CD4-positive, alpha-beta T cell treated with Interleukin-2 at 100 ng/mL for 4 hours (primary cell): ENCODE data around the gene TBKBP1.
"Not testable (repeated sequence)": the region's sequence is repeated elsewhere in the genome, so short reads cannot be mapped to it uniquely, and the experiment has no call there.

Source experiments
- DNase-seq: peaks from one replicate; pipeline ENCODE4 v3.0.0-alpha.2; 2020; ENCODE audit warnings: low spot score

The TBKBP1 gene

DNA sequence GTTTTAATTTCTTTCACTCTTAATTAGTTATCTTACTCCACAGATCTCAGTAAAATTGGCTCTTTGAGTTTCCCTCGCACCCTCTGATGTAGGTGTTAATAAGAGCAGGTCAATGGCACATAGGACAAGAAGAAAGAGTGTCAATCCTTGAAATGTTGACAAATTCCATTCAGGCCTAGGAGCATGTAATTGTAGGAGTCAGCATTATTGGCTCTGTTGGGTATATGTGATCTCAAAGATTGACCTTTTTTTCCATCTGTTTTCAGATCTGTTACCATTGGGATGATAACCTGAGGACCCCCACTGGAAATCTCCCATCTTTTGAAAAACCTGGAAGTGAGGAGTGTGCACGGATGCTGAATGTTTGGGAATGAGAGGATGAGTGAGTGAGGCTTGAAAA is 11.8 kb upstream of the TBKBP1 start:
- DNase-seq = no peak

DNA sequence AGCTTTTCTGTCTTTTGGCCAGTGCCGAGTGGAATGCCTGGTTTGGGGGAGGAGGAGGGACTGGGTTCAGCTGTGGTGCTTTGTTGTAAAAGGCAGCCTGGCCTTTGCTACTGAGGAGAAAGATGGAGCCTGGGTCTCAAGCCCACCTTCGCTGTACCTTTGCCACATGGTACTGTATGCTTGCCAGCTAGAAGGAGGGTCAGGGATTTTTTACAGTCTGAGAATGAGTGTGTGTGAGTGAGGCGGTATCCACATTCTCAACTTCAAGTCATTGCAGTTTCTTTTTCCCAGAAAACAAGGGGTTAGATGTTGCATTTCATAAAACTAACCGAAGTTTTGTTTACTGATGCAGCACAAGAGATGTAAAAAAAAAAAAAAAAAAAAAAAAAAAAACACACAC is 11.2 kb upstream of the TBKBP1 start:
- not testable (repeated sequence) for DNase-seq

DNA sequence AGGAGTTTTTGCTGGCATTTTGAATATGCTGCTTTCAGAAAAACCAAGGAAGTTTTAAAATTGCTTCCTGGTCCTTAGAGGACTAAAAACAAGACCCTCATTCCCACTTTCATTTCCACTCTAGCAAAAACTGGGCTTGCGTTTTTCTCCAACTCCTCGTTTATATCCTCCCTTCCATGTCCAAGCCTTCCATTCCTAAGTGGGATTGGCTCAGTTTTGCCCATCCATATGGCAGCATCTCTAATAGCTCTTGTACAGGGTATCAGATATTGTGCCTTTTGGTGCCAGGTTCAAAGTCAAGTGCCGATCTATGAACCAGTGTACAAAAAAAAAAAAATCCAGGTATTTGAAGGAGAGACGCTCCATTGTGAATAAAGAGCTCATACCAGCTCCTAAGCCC is 9.9 kb upstream of the TBKBP1 start:
- no peak for DNase-seq

DNA sequence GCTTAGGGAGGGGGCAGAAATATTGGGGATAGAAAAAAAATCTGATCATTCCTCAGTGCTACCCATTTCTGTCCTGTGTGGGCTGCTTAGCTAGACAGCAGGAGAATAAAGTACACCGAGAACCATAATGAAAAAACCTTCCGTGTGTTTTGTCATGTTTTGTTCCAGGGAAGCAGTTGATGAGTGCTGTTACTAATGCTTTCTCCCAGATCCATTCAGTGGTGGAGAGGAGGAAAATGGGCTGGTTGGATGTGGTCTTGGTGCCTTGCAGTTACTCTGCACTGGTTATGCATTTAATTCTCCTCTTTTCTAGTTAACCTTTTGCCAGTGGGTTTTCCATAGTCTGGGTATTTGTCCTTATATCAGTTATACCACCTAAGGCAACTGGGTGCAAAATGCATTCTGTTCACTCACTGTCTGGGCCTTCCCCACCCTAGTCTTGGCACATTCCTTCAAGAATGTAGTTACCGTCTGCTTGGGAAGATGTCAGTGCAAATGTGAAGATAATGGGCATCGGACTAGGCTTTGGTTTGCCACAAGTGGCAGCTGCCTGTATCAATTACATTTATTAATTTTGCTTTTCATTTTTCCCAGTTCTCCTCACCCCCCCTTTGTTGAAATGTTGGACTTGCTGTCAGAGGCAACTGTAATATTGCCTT is 9.3 kb upstream of the TBKBP1 start:
- DNase-seq = no peak

DNA sequence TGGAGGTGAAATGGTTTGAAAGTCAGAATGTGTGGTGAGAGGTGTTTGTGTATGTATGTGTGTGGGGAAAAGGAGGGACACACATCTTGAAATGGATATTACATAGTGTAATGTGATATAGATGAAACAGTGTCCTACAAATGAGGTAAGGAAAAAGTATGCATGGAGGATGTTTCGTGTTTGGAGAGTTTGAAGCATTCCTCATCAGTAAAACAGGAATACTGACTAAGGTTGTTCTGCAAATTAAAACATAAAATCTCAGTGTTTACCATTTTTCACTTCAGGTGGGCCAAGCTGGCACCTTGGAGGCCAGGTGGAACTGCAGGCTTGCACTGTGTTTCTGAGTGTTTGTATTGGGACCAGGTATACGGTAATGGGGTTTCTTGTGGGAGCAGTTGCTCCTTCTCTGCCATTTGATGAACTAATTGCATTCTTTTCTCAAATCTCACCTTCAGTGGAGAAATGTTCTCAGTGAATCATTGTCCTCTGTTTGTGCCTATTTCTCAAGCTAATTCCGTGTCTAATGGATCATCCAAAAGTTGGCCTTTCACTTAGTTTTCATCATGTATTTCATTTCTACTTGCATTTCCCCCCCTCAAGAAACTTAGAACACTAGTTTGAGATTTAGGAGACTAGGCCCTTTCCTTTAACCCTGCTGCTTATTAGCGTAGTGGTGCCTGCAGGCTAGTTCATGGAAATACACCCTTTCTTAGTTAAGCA is 8.2 kb upstream of the TBKBP1 start:
- DNase-seq = no peak

DNA sequence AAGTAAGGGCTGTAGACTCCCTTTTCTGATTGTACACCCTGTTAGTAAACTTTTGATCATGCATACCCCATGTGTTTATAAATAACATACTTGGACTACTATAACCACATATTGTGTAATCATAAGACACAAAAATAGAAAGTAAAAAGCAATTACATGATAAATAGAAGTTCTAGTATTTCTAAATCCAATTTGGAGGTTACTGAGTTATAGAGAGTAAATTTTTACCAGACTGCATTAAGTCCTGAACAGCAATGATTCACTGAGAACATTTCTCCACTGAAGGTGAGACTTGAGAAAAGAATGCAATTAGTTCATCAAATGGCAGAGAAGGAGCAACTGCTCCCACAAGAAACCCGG is 7.7 kb upstream of the TBKBP1 start:
- no peak for DNase-seq

DNA sequence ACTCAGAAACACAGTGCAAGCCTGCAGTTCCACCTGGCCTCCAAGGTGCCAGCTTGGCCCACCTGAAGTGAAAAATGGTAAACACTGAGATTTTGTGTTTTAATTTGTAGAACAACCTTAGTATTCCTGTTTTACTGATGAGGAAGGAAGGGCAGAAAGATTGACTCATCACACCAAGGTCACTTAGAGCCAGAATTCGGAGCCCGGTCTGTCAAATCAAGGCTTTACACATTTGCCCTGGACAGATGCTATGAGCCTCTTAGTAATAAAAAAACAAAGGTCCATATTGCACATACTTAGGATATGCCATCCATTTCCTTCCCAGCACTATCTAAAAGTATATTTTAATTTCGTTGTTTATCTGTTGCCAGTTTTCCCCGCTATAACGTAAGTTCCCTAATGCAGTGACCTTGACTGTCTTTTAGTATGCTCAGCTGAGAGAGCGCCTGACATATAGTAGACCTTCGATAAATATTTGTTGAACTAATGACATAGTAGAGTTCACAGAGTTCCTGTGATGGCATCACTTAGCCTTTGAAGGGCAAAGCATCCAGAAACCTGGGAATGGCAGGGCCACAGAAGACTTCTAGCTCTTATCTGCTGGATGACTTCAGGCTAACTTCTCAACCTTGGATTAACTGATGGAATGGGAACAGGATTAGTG is 7.2 kb upstream of the TBKBP1 start:
- no peak for DNase-seq

DNA sequence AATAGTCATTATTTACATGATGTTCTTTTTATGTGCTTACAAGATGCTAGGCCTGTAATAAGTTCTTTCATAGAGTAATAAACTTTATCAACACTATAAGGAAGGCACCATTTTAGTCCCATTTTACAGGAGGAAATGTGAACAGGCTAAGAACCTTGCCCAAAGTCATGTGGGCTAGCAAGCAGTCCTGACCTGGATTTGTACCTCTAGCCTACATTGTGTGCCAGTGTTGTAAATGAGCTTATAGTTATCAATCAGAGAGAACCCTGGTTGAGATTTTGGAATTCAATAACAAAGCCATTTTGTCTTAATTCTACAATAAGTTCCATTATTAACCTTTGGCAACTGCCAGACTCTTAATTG is 6.7 kb upstream of the TBKBP1 start:
- DNase-seq = no peak

DNA sequence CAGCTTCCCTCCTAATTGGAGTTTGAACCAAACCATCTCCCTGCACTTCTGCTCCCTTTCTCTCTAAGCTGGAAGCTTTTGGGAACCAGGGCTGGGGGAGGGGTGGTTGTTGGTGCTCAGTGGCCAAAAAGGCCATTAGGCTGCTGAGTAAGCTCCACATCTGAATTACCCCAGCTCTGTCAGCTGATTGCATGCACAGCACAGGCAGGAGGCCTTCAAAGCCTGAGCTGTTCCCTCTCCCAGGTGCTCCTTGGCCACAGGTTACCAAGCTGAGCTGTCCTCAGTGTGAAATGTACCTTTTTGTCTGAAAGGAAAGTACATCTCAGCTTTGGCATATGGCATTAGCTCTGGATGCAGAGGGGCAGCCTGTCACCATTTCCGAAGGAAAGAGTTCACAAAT is 6.2 kb upstream of the TBKBP1 start:
- DNase-seq = no peak

DNA sequence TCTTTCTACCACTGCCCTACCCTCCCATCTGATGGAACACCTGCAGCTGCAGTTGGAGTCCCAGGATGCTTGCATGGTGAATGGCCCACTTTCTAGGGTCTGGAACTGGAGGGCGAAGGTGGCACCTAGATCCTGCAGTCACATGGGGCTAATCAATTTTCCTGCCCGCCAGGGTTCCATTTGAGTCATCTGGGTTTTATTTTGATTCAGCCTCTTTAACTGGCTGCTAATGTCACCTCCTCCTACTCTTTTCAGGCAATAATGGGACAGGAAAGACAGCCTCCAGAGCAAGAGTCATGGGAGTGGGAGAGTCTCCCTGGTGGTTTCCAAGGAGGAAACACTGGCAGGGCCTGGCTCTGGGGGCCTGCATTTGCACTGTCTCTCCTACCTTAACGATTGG is 3.8 kb upstream of the TBKBP1 start:
- no peak for DNase-seq

DNA sequence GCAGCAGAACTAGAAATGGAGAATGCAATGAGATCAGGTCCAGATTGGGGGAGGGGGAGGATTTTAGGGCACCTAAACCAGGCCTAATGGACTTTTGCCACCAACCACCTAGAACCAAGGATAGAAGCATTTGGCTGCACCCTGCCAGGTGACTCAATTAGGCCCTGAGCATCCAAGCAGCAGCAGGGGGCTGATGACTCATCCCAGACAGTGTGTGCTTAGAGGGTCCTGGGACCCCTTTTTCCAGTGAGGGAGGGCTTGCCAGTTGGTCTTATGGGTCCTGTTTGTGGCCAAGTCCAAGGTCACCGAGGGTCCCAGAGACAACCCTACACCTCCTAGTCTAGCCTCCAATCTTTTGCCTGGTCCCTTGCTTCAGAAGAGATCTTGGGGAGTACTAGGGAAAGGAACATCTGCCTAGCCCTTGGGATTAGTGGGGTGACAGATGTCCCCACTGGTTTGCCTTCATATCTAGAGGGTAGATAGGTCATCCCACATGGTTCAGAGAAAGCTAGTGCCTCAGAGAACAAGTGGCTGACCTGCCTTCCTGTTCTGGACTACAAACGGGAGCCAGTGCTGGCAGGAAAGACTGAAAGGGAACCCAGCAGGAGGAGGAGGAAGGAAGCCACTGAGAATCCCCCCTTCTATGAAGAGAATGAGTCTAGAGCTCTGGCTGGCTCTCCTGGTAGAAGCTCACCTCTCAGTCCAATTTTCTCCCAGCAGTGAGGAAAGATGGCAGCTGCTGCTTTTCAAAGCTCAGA is 1.6 kb upstream of the TBKBP1 start:
- DNase-seq = no peak

DNA sequence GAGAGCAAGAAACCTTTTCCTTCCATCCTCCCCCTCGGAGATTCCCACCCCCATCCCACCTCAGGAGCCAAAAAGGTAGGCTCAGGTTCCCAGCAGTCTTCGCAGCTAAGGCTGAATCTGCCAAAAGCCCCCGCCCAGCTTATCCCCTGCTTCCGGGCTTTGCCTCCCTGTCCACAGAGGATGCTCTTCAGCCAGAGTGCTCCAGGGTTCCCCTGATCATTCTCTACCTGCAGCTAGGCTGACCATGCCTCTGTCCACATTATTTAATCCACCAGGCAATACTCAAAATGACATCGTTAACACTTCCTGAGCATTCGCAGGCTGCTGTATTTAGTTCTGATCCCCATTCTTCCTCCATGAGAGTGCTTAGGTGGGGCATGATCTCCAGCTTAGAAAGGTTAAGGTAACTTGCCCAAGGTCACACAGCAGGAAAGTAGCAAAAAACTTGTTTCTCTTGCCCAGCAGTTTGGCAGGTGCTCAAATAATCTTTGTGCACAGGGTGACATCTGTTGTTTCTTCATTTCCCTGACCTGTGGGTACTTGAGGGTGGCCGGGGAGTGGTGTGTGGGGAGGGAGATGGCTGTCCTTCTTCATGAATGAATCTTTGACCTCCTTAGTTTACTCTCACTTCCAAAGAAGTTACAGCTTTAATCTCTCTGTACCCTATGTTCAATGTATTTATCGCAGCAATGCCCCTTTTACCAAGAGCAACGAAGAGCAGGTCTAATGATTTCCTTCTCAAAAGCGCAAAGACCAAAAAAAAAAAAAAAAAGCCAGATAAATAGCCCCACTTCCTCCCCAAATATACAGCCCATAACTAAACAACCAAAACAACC is 848 bp upstream of the TBKBP1 start:
- DNase-seq = no peak

DNA sequence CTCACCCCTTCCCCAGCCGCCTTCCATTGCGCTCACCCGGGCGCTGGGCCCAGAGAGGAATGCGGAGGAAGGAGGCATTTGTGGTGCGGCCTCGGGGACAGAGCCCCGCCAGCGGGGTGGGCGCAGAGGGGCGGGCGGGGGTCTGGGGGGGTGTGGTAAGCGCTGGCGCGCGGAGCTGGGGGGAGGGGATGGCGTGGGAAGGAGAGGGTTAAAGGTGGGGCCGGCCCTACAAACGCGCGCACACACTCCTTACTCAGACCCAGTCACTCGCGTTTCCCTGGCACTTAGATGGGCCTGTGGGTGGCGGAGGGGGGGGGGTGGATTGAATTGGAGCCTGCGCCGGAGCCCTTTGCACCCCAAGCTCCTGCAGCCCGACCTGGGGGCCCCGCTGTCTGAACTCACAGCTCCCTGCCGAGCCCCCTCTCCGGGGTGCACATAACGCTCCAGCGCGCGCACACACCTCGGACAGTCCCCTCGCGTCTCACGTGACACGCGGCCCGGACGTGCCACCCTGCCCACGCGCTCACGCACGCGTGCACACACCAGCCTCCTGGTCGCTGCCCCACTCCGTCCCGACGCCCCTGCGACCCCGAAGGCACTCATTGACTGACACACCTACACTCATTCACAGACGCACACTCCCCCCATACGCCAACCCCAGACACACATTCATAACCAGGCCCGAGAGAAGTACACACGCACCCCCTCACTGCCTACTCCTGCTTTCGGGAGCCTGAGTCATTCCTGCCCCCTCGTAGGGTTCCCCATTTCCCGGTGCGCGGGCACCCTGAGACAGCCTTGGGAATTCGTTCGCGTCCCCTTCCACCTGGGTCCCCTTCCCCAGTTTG is 844 bp downstream of the TBKBP1 start:
- peak; percentile 52 for DNase-seq

DNA sequence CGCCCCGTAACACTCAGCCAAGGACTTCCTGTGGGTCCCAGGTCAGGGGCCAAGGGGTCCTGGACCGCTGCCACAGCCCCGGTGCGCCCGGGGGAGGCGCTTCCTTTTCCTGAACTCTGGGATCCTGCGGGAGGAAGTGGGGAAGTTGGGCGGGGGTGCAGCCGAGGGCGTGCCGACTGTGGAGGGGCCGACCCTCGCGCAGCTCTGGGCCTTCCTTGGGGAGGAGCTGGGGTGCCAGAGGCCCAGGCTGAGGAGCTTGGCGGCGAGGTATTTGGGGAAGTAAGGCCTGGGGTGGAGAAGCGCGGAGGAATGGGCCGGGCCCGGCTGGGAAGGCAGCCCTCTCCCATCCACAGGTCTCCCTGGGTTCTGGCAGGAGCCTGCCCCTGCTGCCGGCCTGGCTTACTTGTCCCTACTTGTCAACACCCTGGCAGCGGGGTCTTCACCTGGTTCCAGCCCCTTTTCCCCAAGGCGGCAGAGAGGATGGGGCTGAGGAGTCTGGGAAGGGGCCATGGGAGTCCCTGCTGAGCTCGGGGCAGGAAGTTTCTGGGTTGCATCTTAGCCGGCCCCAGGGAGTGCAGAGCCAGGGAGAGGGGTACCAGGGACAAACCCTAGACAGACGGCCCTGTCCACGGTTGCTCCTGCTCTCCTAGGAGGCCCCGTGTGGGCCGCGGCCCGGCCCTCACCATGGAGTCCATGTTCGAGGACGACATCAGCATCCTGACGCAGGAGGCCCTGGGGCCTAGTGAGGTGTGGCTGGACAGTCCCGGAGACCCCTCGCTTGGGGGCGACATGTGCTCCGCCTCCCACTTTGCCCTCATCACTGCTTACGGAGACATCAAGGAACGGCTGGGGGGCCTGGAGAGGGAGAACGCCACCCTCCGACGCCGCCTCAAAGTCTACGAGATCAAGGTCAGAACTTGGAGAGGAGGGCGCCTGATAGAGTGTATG is 1.7 kb downstream of the TBKBP1 start:
- DNase-seq = no peak

DNA sequence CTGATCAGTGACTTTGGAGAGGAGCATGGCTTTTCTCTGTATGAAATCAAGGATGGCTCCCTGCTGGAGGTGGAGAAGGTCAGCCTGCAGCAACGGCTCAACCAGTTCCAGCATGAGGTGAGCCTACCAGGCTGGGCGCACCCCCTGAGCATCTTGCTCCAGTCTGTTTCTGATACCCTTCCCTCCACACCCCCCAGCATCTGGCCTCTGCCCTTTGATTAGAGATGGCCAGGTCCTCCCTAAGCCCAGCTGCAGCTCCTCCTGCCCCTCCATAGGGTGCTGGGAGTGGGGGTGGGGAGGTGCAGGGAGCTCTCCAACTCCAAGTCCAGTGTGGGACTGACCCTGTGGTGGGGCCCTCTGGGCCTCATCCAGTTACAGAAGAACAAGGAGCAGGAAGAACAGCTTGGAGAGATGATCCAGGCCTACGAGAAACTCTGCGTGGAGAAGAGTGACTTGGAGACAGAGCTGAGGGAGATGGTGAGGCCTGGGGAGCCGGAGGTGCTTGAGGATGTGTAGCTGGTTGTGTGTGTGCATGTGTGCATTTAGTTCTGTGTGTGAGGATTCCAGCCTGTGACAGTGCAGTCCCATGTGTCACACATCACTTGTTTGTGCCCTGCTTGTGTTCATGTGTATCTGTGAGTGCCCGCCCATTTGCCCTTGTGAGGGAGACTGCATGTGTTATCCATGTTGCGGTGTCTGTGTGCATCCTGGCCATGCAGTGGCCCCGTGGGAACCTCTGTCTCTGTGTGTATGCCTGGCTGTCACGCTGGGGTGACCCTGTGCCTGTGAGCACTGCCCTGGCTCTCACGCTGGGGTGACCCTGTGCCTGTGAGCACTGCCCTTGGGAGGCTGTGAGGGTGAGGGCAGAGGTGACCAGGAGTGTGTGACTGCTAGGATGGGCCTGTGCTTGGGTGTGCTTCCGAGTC is 3.0 kb downstream of the TBKBP1 start:
- no peak for DNase-seq

DNA sequence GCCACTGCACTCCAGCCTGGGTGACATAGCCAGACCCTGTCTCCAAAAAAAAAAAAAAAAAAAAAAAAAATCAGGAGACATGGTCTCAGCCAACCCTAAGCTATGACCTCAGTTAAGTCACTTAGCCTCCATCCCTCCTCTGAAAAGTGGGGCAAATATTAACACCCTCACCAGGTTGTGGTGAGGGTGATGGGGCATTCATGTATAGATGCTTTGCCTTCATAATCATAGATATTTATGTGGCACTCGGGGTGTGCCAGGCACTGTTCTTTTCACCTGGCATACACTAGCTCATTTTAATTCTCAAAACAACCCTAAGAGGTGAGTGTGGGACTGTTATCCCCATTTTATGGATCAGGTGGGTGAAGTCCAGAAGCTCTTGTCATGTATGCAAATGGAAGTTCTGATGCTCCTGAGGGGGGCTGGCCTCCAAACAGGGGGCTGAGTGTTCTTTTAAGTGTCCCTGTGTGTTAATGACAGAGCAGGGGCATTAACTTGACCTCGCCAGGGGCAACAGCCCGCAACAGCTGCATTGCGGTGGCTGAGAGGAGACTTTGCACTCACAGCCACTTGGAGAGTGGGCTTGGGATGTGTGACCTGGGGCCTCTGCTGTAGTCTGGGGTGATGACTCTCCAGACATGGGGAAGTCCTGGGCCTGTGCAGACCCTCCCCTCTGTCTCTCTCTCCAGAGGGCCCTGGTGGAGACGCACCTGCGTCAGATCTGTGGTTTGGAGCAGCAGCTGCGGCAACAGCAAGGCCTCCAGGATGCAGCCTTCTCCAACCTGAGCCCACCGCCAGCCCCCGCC is 4.1 kb downstream of the TBKBP1 start:
- DNase-seq = no peak

DNA sequence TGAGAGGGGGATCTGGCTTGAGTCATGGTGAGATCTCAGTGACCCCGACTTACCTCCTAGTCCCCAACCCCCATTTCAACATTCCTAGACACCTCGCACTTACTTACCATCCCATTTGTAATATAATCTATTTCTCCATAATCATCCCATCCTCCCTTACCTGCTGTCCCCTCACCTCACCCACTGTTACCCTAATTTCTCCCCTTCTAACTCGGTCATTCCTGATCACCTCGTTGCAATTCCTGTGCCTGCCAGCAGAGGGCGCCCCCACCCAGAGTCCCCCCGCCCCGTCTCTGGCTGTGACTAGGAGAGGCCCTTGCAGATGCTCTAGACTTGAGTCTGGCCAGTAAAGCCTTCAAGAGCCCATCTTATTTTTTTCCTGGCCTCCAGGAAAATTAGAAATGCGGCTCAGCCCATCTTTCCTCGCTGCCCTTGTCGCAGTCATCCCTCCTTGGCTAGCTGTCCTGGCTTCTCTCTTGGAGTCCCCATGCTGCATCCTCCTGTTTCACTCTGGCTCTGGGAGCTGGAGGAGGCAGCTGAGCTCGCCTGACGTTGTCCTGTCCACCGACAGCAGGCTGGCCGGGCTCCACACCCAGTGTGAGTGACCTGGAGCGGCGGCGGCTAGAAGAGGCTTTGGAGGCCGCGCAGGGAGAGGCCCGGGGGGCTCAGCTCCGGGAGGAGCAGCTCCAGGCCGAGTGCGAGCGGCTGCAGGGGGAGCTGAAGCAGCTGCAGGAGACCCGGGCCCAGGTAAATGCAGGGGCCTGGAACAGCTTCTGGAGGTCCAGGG is 5.0 kb downstream of the TBKBP1 start:
- DNase-seq = peak; percentile 85
